ENCODE measurements around the gene C6orf62.

DNA sequence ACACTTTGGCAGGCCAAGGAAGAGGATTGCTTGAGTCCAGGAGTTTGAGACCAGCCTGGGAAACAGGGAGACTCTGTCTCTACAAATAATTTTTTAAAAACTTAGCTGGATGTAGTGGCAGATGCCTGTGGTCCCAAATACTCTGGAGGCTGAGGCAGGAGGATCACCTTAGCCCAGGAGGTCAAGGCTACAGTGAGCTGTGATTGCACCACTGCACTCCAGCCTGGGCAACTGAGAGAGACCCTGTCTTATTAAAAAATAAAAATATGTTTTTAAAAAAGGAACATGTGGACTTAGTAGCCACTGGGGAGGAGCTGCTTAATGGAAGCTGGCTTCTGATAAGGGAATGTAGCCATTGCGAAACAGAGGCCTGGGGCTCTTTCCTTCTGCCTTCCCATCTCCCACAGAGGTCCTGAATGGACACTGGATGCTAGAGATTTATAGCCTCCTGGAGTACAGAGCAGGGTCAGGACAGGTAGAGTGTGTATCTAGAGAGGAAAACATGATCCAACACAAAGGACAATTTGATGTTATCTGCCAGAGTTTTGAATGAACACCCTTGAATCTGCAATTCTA is 34.1 kb upstream of the C6orf62 start:
- no peak for TF ChIP-seq POLR2A (IDR thresholded peaks at IDR 0.05; ENCODE audit: low read length)
- no peak for TF ChIP-seq GATA1 (IDR thresholded peaks at IDR 0.05; ENCODE audit: low read depth, low read length)
